ENCODE results near the gene CCDC169. TPM values are rescaled to one million over a fixed set of nuclear protein-coding genes. Genes with fewer than 3 reads are reported as not detected.

The CCDC169 gene
- total and polyA plus RNA-seq, 2 donors (not counting 3 experiments of a cell fraction or from before 2014, with no cell fraction given): 1.2 to 2.5 TPM

DNA sequence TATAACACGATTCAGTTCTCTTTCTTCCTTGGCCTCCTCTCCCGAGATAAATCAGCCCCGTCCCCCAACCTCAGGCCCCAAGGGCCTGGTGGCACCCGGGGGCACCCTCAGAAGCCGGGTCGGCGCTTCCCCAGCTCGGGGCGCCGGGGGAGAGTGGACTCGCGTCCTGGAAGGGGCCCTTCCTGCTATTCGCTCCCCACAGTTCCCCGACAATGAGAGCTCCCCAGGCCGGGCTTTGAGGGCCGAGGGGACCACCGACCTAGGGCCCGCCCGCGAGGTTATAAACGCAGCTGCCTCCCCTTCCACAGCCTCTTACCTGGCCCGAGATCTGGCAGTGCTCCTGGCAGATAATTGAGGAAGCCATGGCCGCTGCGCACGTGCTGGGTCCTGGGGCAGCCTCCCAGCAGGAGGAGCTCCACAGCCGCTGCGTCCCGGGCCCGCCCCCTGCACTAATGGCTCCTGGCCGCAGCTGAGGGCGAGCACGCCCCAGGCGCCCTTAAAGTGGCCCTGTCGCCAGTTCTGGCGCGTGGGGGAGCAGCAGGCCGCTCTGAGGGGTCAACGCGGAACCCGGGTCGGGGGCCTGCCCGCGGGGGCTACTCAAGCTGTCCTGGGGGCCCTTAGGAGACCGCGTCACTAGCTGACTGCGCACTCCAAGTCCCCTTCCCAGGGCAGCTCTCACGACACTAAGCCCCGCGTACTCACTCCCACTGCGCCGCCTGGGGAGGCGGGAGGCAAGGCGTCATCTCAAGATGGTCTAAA, 83.3 kb downstream of the CCDC169 start, which contains the start of gene SOHLH2:
Gene SOHLH2 (minus strand): TSS at position 394 of the 759 bp plus-strand sequence. CDS start 30 bp downstream, at position 364.
- no peak within 1 kb of the TSS for H3K4me2 ChIP-seq (ENCODE audit: insufficient read depth, low read length)
- dilution Hi-C loops (cut with MboI; ENCODE audit: extremely low pct_ligation_motif_present, low sequenced_read_pairs): no loop called here
- H4K20me1 ChIP-seq (replicated peaks; ENCODE audit: control insufficient read depth, extremely low read depth, insufficient read depth, low read length): no peaks in the 10 kb centered on the region
- no TSS peak for BruUV-seq (replicated peaks)
- no peaks in the 10 kb centered on the region for H3K4me1 ChIP-seq (ENCODE audit: control insufficient read depth, extremely low read depth, insufficient read depth, low read length)
- no peaks in the 10 kb centered on the region for H3K27me3 ChIP-seq (ENCODE audit: control insufficient read depth in 2 of 2, insufficient read depth in 2 of 2, low read length in 2 of 2)
- FAIRE-seq (no peak), DNase-seq (ENCODE audit: low read depth, low spot score) (no peak)
- H2AFZ ChIP-seq (ENCODE audit: low read depth, low read length): no peak within 1 kb of the TSS
- no peak within 1 kb of the TSS for H3K4me3 ChIP-seq (replicated peaks in 1 of 3; ENCODE audit: insufficient read depth in 1 of 3, low read depth in 1 of 3, low read length in 3 of 3)
- H3K9me1 ChIP-seq (replicated peaks; ENCODE audit: control insufficient read depth, extremely low read depth, insufficient read depth, low read length): no peaks in the 10 kb centered on the region
- H3K79me2 ChIP-seq (ENCODE audit: control insufficient read depth, insufficient read depth, low read length): no peaks in the 10 kb centered on the region
- intact Hi-C loops (cut with micrococcal nuclease): no loop called here
- H3K27ac ChIP-seq (ENCODE audit: insufficient read depth, low read depth, low read length): no peak within 1 kb of the TSS
- TF ChIP-seq FOS (IDR thresholded peaks at IDR 0.05; ENCODE audit: borderline replicate concordance, insufficient read depth, low read length) (no peak), POLR2A (IDR thresholded peaks at IDR 0.05; ENCODE audit: low read depth, low read length) (no peak), POLR2AphosphoS5 (IDR thresholded peaks at IDR 0.05; ENCODE audit: insufficient read depth, low read depth, low read length) (no peak), MYC (IDR thresholded peaks at IDR 0.05; ENCODE audit: low read depth, low read length) (no peak), EZH2 (IDR thresholded peaks at IDR 0.05; ENCODE audit: borderline replicate concordance, low read depth, low read length, severe bottlenecking) (no peak), GATA2 (IDR thresholded peaks at IDR 0.05; ENCODE audit: insufficient read depth, insufficient read length, low read depth, low read length) (no peak), JUN (IDR thresholded peaks at IDR 0.05; ENCODE audit: borderline replicate concordance, insufficient read depth, insufficient read length, low read depth) (no peak)
- TF ChIP-seq, protein P1, sequence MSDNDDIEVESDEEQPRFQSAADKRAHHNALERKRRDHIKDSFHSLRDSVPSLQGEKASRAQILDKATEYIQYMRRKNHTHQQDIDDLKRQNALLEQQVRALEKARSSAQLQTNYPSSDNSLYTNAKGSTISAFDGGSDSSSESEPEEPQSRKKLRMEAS (IDR thresholded peaks at IDR 0.05; ENCODE audit: insufficient read depth, insufficient read length): no peak
- no peak within 1 kb of the TSS for H3K9ac ChIP-seq (replicated peaks; ENCODE audit: extremely low read depth, insufficient read depth, low read length)
- no peaks in the 10 kb centered on the region for H3K36me3 ChIP-seq (ENCODE audit: control insufficient read depth in 2 of 2, extremely low read depth in 1 of 2, insufficient read depth in 2 of 2, low read length in 2 of 2)
- H3K9me3 ChIP-seq (replicated peaks; ENCODE audit: control insufficient read depth, insufficient read depth, low read length): no peaks in the 10 kb centered on the region
- ChIA-PET POLR2A (interaction anchor here (0.6 kb wide), 1 partner anchor 1353 kb away, joined by 3 read pairs; no protein-coding TSS in a partner anchor), CTCF (no interaction called here)
